Gastrocnemius medialis (tissue), 4 donors: ENCODE measurements around the gene HPCA. TPM values are rescaled to one million over a fixed set of nuclear protein-coding genes. Genes with fewer than 3 reads are reported as not detected.

ENCODE experiments used
- ATAC-seq, 2 donors: fragments of 150-250 bp; one replicate each; pipeline ENCODE4 v1.9.1; 2016
- DNase-seq, 2 donors: peaks; one replicate each; pipeline ENCODE4 v3.0.0-alpha.2; 2019
- H3K27ac ChIP-seq, 4 donors: fragments of 200-600 bp; sonication (generic); 1 replicate in 1 of 4; 2 replicates in 3 of 4; pipeline ENCODE4 v1.5.1; 2016 to 2018; ENCODE audit warnings: mild to moderate bottlenecking in 2 of 4, moderate library complexity in 1 of 4
- H3K27me3 ChIP-seq, 3 donors: fragments of 200-600 bp; sonication (generic) in 2 of 3; 1 replicate in 1 of 3; 2 replicates in 2 of 3; pipeline versions ENCODE4 v1.5.1 to v1.6.0; 2016 to 2019; ENCODE audit warnings: mild to moderate bottlenecking in 1 of 3, moderate library complexity in 1 of 3
- H3K36me3 ChIP-seq, 2 donors: fragments of 200-600 bp; sonication (generic) in 1 of 2; one replicate each; pipeline ENCODE4 v1.5.1; 2017 to 2018
- H3K4me1 ChIP-seq, 2 donors: fragments of 200-600 bp; sonication (generic) in 1 of 2; one replicate each; pipeline ENCODE4 v1.5.1; 2016 to 2017; ENCODE audit warnings: mild to moderate bottlenecking in 2 of 2
- H3K4me3 ChIP-seq, 4 donors: fragments of 200-600 bp; sonication (generic) in 3 of 4; 1 replicate in 1 of 4; 2 replicates in 3 of 4; pipeline ENCODE4 v1.5.1; 2016 to 2019; ENCODE audit warnings: mild to moderate bottlenecking in 2 of 4
- H3K9me3 ChIP-seq, 3 donors: fragments of 200-600 bp; sonication (generic) in 2 of 3; 1 replicate in 1 of 3; 2 replicates in 2 of 3; pipeline ENCODE4 v1.5.1; 2016 to 2019
- POLR2A ChIP-seq, 2 donors: fragments of 450-650 bp; IDR thresholded peaks; one replicate each; pipeline ENCODE4 v1.6.1; 2017; ENCODE audit warnings: antibody characterized with exemption in 2 of 2, mild to moderate bottlenecking in 2 of 2, moderate library complexity in 2 of 2
- in situ Hi-C, 4 donors: fragments of 200-750 bp; cut with MboI; loops; one replicate each; pipeline versions ENCODE4 v1.15.0 to v1.8.0; 2017; ENCODE audit warnings: low sequenced_read_pairs in 4 of 4
- intact Hi-C: fragments of 100-400 bp; cut with DNase I; formaldehyde crosslinking; loops from one replicate; pipeline ENCODE4 v1.15.1; 2023; ENCODE audit warnings: low total_unique reads
- total RNA-seq, 4 donors: library from RNA; depleted of rRNA; stranded (reverse); fragments of >200 nt; gene quantifications; one replicate each; pipeline versions ENCODE4 v1.1.0 to v1.2.3, GENCODE V29; 2016
- TF ChIP-seq, protein P1 (sequence below), 5 experiments: fragments of 450-650 bp in 3 of 5; fragments of 200-600 bp in 2 of 5; sonication (generic) in 2 of 5; IDR thresholded peaks in 4 of 5; conservative IDR thresholded peaks in 1 of 5; 1 replicate in 4 of 5; 2 replicates in 1 of 5; pipeline ENCODE4 v1.5.1; 2016 to 2019; ENCODE audit warnings: antibody characterized with exemption in 5 of 5, mild to moderate bottlenecking in 3 of 5, moderate library complexity in 3 of 5

HPCA gene
- total RNA-seq, 4 donors from 2014 or later = not detected

DNA sequence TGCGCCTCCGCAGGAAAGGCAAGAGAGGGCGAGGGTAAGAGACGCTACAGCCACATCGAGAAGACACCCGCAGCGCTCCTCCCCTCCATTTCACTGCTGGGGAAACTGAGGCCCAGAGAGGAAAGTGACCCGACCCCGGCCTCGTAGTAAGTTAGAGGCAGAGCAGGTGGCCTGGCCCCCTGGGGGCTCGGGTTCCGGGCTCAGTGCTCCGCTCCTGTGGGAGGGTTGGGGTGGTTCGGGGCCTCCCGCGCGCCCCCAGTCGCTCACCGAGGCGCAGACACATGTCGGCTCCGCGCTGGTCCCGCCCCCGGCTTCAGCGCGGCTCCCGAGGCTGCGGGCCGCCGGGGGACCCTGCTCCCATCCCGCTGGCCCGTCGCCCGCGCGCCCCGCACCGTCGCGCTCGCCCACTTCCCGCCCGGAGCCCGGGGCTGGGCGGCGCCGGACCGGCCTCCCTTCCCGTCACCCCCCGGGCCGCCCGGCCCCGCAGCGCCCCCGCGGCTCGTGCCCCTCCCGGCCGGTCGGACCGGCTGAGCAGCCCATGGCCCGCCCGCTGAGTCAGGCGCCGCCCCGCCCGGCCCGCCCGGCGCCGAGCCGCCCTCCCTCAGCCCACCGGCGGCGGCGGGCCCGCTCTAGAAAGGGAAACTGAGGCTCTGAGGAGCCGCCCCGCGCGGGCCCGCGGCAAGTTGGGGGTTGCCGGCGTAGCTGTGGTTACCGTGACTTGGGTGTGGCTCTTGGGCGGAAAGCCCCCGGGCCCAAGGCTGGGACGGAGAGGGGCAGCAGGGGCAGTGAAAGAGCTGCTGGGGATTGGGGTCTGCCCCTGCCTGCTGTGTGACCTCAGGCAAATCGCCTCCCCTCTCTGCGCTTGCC, 14.9 kb downstream of the HPCA start, which contains the start of gene TMEM54:
TMEM54 (minus strand) TSS at position 434 of the 867 bp plus-strand sequence; CDS start at position 283, 151 bp downstream.
- Histone ChIP-seq H3K4me3 (peak within 1 kb of the TSS; percentile 54 to 69 (median 62)), H3K27me3 (peaks cover 8 to 9% (median 8%) of the 10 kb centered on the region in 3 donors), H3K36me3 (no peaks in the 10 kb centered on the region), H3K4me1 (peaks cover 0 to 6% of the 10 kb centered on the region in 2 donors), H3K9me3 (no peaks in the 10 kb centered on the region), H3K27ac (peak within 1 kb of the TSS in 2 of 4 donors; percentile 2 to 33)
- TF ChIP-seq POLR2A (IDR thresholded peaks at IDR 0.05) = no peak
- TF ChIP-seq, protein P1, sequence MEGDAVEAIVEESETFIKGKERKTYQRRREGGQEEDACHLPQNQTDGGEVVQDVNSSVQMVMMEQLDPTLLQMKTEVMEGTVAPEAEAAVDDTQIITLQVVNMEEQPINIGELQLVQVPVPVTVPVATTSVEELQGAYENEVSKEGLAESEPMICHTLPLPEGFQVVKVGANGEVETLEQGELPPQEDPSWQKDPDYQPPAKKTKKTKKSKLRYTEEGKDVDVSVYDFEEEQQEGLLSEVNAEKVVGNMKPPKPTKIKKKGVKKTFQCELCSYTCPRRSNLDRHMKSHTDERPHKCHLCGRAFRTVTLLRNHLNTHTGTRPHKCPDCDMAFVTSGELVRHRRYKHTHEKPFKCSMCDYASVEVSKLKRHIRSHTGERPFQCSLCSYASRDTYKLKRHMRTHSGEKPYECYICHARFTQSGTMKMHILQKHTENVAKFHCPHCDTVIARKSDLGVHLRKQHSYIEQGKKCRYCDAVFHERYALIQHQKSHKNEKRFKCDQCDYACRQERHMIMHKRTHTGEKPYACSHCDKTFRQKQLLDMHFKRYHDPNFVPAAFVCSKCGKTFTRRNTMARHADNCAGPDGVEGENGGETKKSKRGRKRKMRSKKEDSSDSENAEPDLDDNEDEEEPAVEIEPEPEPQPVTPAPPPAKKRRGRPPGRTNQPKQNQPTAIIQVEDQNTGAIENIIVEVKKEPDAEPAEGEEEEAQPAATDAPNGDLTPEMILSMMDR (IDR thresholded peaks at IDR 0.05 in 4 of 5, conservative IDR thresholded peaks at IDR 0.05 in 1 of 5) = no peak
- peak; percentile 57 to 67 for ATAC-seq
- no peak for DNase-seq
- intact Hi-C loops = no loop called here
- in situ Hi-C loops = no loop called here

- Histone ChIP-seq H3K4me1 (peaks cover 0 to 6% of the 10 kb centered on the region in 2 donors), H3K27me3 (peaks cover 8 to 9% (median 8%) of the 10 kb centered on the region in 3 donors), H3K36me3 (no peaks in the 10 kb centered on the region), H3K9me3 (no peaks in the 10 kb centered on the region), H3K27ac (no peak overlapping the region), H3K4me3 (peak overlapping the region; percentile 46 to 65 (median 58))
- in situ Hi-C loops (no loop called here), intact Hi-C loops (no loop called here)
- no peak for ATAC-seq
- no peak for DNase-seq
- TF ChIP-seq POLR2A (IDR thresholded peaks at IDR 0.05) = no peak
Observed at GRCh38 chr1:32901823-32902534, 15.7 kb downstream of the HPCA start.

GRCh38 chr1:32902535-32902920, 16.2 kb downstream of the HPCA start:
- in situ Hi-C loops = no loop called here
- no peak for TF ChIP-seq POLR2A (IDR thresholded peaks at IDR 0.05)
- TF ChIP-seq, protein P1 (IDR thresholded peaks at IDR 0.05 in 4 of 5, conservative IDR thresholded peaks at IDR 0.05 in 1 of 5) = no peak
- Histone ChIP-seq H3K27ac (no peak overlapping the region), H3K27me3 (peaks cover 8 to 9% (median 8%) of the 10 kb centered on the region in 3 donors), H3K9me3 (no peaks in the 10 kb centered on the region), H3K4me3 (no peak overlapping the region), H3K4me1 (peaks cover 0 to 6% of the 10 kb centered on the region in 2 donors), H3K36me3 (no peaks in the 10 kb centered on the region)
- no peak for DNase-seq
- ATAC-seq = no peak
- intact Hi-C loops = no loop called here

- intact Hi-C loops (no loop called here), in situ Hi-C loops (no loop called here)
- Histone ChIP-seq H3K36me3 (no peaks in the 10 kb centered on the region), H3K9me3 (no peaks in the 10 kb centered on the region), H3K4me3 (no peak overlapping the region), H3K27me3 (peaks cover 8 to 9% (median 8%) of the 10 kb centered on the region in 3 donors), H3K27ac (no peak overlapping the region), H3K4me1 (peaks cover 0 to 6% of the 10 kb centered on the region in 2 donors)
- DNase-seq = no peak
- TF ChIP-seq, protein P1 (IDR thresholded peaks at IDR 0.05 in 4 of 5, conservative IDR thresholded peaks at IDR 0.05 in 1 of 5) = no peak
- no peak for TF ChIP-seq POLR2A (IDR thresholded peaks at IDR 0.05)
- ATAC-seq = no peak
Observed at GRCh38 chr1:32903991-32904785, 17.9 kb downstream of the HPCA start.
